Measurements from ENCODE around the gene FBXL5. TPM values are rescaled to one million over a fixed set of nuclear protein-coding genes. Genes with fewer than 3 reads are reported as not detected.
"Not testable (repeated sequence)": the region's sequence is repeated elsewhere in the genome, so short reads cannot be mapped to it uniquely, and the experiment has no call there.

FBXL5 gene
- total and polyA plus RNA-seq, 11 donors, result 32.7 to 112 (median 81.5) TPM

DNA sequence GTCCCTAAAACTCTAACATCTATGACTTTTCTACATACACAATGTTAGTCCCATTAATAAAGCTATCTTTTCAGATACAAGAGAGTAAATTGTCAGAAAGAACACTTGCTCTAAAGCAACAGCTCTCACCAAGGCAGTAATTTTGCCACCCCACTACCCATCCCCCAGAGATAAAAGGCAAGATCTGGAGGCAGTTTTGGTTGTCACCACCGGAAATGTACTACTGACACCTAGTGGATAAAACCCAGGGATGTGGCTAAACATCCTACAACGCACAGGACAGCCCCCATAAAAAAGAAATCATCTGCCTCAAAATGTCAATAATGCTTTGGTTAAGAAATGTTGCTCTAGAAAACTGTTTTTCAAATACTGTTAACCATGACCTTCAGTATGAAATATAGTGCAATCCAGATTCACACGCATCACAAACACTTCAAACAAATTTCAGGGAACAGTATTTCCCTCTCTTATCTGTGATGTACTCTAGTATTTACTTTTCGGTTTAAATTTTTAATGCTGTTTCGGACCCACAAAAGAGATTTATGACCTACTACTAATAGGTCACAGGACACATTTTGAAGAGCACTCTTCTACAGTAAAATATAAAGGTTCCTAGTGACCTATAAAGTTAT, 5.1 kb downstream of the FBXL5 start:
- whole genome bisulfite sequencing, 4 donors, result 33 to 44% (median 35%) methylated on average over 5 of the region's 5 CpGs
- intact Hi-C loops (cut with DNase I), result loop anchor here in 9 of 10 donors (2.0 to 10.0 kb wide), 8 partner anchors 155 to 645 kb away; partner anchors contain the start of gene CPEB2 (in 1 of the 9)
- H3K36me3 ChIP-seq, result no peaks in the 10 kb centered on the region
- ATAC-seq, result peak; percentile 43 to 75 (median 68)
- no peaks in the 10 kb centered on the region for H3K9me3 ChIP-seq
- DNase-seq, result peak in 2 of 5 donors; percentile 35 to 40
- H3K27ac ChIP-seq, result peak overlapping the region in 5 of 12 donors; percentile 10 to 98 (median 15)
- TF ChIP-seq, protein P1, sequence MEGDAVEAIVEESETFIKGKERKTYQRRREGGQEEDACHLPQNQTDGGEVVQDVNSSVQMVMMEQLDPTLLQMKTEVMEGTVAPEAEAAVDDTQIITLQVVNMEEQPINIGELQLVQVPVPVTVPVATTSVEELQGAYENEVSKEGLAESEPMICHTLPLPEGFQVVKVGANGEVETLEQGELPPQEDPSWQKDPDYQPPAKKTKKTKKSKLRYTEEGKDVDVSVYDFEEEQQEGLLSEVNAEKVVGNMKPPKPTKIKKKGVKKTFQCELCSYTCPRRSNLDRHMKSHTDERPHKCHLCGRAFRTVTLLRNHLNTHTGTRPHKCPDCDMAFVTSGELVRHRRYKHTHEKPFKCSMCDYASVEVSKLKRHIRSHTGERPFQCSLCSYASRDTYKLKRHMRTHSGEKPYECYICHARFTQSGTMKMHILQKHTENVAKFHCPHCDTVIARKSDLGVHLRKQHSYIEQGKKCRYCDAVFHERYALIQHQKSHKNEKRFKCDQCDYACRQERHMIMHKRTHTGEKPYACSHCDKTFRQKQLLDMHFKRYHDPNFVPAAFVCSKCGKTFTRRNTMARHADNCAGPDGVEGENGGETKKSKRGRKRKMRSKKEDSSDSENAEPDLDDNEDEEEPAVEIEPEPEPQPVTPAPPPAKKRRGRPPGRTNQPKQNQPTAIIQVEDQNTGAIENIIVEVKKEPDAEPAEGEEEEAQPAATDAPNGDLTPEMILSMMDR (IDR thresholded peaks at IDR 0.05), result peak; percentile 43 to 75 (median 62)
- no peak for TF ChIP-seq POLR2A (IDR thresholded peaks at IDR 0.05)
- peaks cover 6 to 81% (median 51%) of the 10 kb centered on the region in 12 donors for H3K4me1 ChIP-seq
- H3K4me3 ChIP-seq, result no peak overlapping the region
- H3K27me3 ChIP-seq, result no peaks in the 10 kb centered on the region

GRCh38 chr4:15648600-15648999, 6.6 kb downstream of the FBXL5 start:
- Histone ChIP-seq H3K4me1 (peaks cover 6 to 90% (median 56%) of the 10 kb centered on the region in 12 donors), H3K4me3 (no peak overlapping the region), H3K36me3 (peaks cover 0 to 6% (median 0%) of the 10 kb centered on the region in 9 donors), H3K9me3 (no peaks in the 10 kb centered on the region), H3K27ac (peak overlapping the region in 1 of 12 donors; percentile 98), H3K27me3 (no peaks in the 10 kb centered on the region)
- intact Hi-C loops (cut with DNase I), result loop anchor here in 5 of 10 donors (2.0 to 10.0 kb wide), 5 partner anchors 154 to 411 kb away; no protein-coding TSS in a partner anchor
- ATAC-seq (no peak), DNase-seq (no peak)
- 44 to 62% (median 58%) methylated on average over 2 of the region's 2 CpGs for WGBS, 4 donors
- TF ChIP-seq POLR2A (IDR thresholded peaks at IDR 0.05), result no peak
- TF ChIP-seq, protein P1 (IDR thresholded peaks at IDR 0.05), result no peak

DNA sequence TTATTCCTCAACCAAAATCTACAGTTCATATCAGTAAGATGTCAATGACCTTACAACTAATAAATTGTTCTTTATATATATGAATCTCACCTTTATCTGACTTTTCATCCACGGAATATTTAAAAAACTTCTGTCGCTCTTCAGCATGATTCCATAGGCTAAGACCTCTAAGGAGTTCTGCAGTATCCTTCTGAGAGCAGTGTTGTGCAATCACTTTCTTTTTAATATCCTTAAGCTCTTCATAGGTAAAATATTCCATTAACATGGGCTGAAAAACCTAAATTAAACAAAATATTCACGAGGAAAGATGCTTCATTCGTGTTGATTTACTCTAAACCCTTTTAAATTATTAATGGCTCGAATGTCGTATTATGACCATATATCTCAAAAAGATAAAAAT, 16.7 kb downstream of the FBXL5 start:
- Histone ChIP-seq H3K9me3 (no peaks in the 10 kb centered on the region), H3K27me3 (no peaks in the 10 kb centered on the region), H3K4me3 (no peak overlapping the region), H3K4me1 (peaks cover 0 to 6% (median 0%) of the 10 kb centered on the region in 12 donors), H3K36me3 (peaks cover 0 to 88% (median 85%) of the 10 kb centered on the region in 9 donors), H3K27ac (no peak overlapping the region)
- 94 to 95% (median 95%) methylated on average over 6 of the region's 6 CpGs for WGBS, 4 donors
- TF ChIP-seq POLR2A (IDR thresholded peaks at IDR 0.05), result no peak
- TF ChIP-seq, protein P1 (IDR thresholded peaks at IDR 0.05), result no peak
- ATAC-seq (no peak), DNase-seq (no peak)
- intact Hi-C loops (cut with DNase I), result no loop called here

GRCh38 chr4:15636818-15637217, 18.3 kb downstream of the FBXL5 start:
- Histone ChIP-seq H3K27ac (no peak overlapping the region), H3K4me1 (peaks cover 0 to 2% (median 0%) of the 10 kb centered on the region in 12 donors), H3K36me3 (peaks cover 0 to 100% (median 97%) of the 10 kb centered on the region in 9 donors), H3K4me3 (no peak overlapping the region), H3K9me3 (peaks cover 0 to 4% (median 0%) of the 10 kb centered on the region in 12 donors), H3K27me3 (no peaks in the 10 kb centered on the region)
- TF ChIP-seq, protein P1 (IDR thresholded peaks at IDR 0.05), result no peak
- TF ChIP-seq POLR2A (IDR thresholded peaks at IDR 0.05), result no peak
- intact Hi-C loops (cut with DNase I), result no loop called here
- no peak for DNase-seq
- no peak for ATAC-seq
- 93 to 96% (median 94%) methylated on average over 1 of the region's 1 CpG for WGBS, 4 donors

GRCh38 chr4:15617407-15617806, 37.8 kb downstream of the FBXL5 start:
- H3K9me3 ChIP-seq, result peaks cover 0 to 50% (median 14%) of the 10 kb centered on the region in 12 donors
- peaks cover 0 to 45% (median 12%) of the 10 kb centered on the region in 9 donors for H3K36me3 ChIP-seq
- ATAC-seq; H3K4me3 ChIP-seq; intact Hi-C loops (cut with DNase I); DNase-seq; H3K27ac ChIP-seq; H3K27me3 ChIP-seq: not testable (repeated sequence)
- WGBS, 4 donors, result 92 to 100% (median 97%) methylated on average over 5 of the region's 5 CpGs
- peaks cover 0 to 11% (median 0%) of the 10 kb centered on the region in 12 donors for H3K4me1 ChIP-seq

DNA sequence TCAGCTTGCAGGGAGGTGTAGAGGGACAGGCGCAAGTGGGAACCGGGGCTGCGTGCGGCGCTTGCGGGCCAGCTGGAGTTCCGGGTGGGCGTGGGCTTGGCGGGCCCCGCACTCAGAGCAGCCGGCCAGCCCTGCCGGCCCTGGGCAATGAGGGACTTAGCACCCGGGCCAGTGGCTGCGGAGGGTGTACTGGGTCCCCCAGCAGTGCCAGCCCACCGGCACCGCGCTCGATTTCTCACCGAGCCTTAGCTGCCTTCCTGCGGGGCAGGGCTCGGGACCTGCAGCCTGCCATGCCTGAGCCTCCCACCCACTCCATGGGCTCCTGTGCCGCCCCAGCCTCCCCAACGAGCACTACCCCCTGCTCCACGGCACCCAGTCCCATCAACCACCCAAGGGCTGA, 40.3 kb downstream of the FBXL5 start:
- H3K4me1 ChIP-seq; H3K4me3 ChIP-seq; H3K27ac ChIP-seq; DNase-seq; ATAC-seq; intact Hi-C loops (cut with DNase I); H3K27me3 ChIP-seq: not testable (repeated sequence)
- peaks cover 0 to 44% (median 16%) of the 10 kb centered on the region in 9 donors for H3K36me3 ChIP-seq
- WGBS, 4 donors, result 96 to 98% (median 97%) methylated on average over 5 to 24 of the region's 24 CpGs
- H3K9me3 ChIP-seq, result peaks cover 0 to 28% (median 8%) of the 10 kb centered on the region in 12 donors
